GM21526 (cell line): ENCODE data around the gene NHEJ1.

ENCODE experiments used
- ATAC-seq: cut with Tn5 transposase; IDR thresholded peaks from one replicate; pipeline ENCODE4 v1.9.1; 2021; ENCODE audit warnings: moderate library complexity; ENCODE audit not compliant: unreplicated experiment, low FRiP score

The NHEJ1 gene

GRCh38 chr2:219060821-219061791 lies 99.5 kb downstream of the NHEJ1 start, which contains the start of gene IHH:
Gene IHH, minus strand, starts transcription at chr2:219060921. Its CDS starts 454 bp downstream, at chr2:219060467.
- no peak for ATAC-seq

- no peak for ATAC-seq
These were observed 100.6 kb downstream of the NHEJ1 start for GRCh38 chr2:219059725-219060682.

- no peak for ATAC-seq
These were observed 101.3 kb downstream of the NHEJ1 start for GRCh38 chr2:219059375-219059724.

GRCh38 chr2:219058541-219059374 lies 101.9 kb downstream of the NHEJ1 start:
- no peak for ATAC-seq

GRCh38 chr2:219057709-219058540 lies 102.7 kb downstream of the NHEJ1 start:
- ATAC-seq = peak; percentile 89

GRCh38 chr2:219056896-219057708 lies 103.5 kb downstream of the NHEJ1 start:
- no peak for ATAC-seq

GRCh38 chr2:219056176-219056895 lies 104.3 kb downstream of the NHEJ1 start:
- ATAC-seq = no peak

- no peak for ATAC-seq
These were observed 105.4 kb downstream of the NHEJ1 start for GRCh38 chr2:219054956-219055903.

- no peak for ATAC-seq
These were observed 111.3 kb downstream of the NHEJ1 start for GRCh38 chr2:219049282-219049681.

- ATAC-seq = no peak
These were observed 114.6 kb downstream of the NHEJ1 start for GRCh38 chr2:219045937-219046550.

- no peak for ATAC-seq
These were observed 117.9 kb downstream of the NHEJ1 start for GRCh38 chr2:219042750-219043149.

- no peak for ATAC-seq
These were observed 118.5 kb downstream of the NHEJ1 start for GRCh38 chr2:219042157-219042556.

GRCh38 chr2:219041252-219041651 lies 119.4 kb downstream of the NHEJ1 start, which contains the start of gene CFAP65:
Gene CFAP65, minus strand, starts transcription at chr2:219041516. Its CDS starts 2,468 bp downstream, at chr2:219039048.
- ATAC-seq = no peak

- ATAC-seq = no peak
These were observed 122.0 kb downstream of the NHEJ1 start for GRCh38 chr2:219038600-219038999.

- ATAC-seq = no peak
These were observed 122.7 kb downstream of the NHEJ1 start for GRCh38 chr2:219037783-219038499.

- no peak for ATAC-seq
These were observed 124.7 kb downstream of the NHEJ1 start for GRCh38 chr2:219035942-219036341.
